ENCODE measurements around the gene TWF2.

GRCh38 chr3:52216585-52217408 lies 22.2 kb downstream of the TWF2 start:
- TF ChIP-seq EZH2phosphoT487 (IDR thresholded peaks at IDR 0.05; ENCODE audit: borderline replicate concordance) (no peak), CTCF (conservative IDR thresholded peaks at IDR 0.05; ENCODE audit: low read length) (no peak)
